GM19455 (cell line): ENCODE data around the gene PRPF6.

Experiments
- ATAC-seq: cut with Tn5 transposase; IDR thresholded peaks from one replicate; pipeline ENCODE4 v1.9.1; 2021; ENCODE audit not compliant: unreplicated experiment

The PRPF6 gene, protein sequence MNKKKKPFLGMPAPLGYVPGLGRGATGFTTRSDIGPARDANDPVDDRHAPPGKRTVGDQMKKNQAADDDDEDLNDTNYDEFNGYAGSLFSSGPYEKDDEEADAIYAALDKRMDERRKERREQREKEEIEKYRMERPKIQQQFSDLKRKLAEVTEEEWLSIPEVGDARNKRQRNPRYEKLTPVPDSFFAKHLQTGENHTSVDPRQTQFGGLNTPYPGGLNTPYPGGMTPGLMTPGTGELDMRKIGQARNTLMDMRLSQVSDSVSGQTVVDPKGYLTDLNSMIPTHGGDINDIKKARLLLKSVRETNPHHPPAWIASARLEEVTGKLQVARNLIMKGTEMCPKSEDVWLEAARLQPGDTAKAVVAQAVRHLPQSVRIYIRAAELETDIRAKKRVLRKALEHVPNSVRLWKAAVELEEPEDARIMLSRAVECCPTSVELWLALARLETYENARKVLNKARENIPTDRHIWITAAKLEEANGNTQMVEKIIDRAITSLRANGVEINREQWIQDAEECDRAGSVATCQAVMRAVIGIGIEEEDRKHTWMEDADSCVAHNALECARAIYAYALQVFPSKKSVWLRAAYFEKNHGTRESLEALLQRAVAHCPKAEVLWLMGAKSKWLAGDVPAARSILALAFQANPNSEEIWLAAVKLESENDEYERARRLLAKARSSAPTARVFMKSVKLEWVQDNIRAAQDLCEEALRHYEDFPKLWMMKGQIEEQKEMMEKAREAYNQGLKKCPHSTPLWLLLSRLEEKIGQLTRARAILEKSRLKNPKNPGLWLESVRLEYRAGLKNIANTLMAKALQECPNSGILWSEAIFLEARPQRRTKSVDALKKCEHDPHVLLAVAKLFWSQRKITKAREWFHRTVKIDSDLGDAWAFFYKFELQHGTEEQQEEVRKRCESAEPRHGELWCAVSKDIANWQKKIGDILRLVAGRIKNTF

DNA sequence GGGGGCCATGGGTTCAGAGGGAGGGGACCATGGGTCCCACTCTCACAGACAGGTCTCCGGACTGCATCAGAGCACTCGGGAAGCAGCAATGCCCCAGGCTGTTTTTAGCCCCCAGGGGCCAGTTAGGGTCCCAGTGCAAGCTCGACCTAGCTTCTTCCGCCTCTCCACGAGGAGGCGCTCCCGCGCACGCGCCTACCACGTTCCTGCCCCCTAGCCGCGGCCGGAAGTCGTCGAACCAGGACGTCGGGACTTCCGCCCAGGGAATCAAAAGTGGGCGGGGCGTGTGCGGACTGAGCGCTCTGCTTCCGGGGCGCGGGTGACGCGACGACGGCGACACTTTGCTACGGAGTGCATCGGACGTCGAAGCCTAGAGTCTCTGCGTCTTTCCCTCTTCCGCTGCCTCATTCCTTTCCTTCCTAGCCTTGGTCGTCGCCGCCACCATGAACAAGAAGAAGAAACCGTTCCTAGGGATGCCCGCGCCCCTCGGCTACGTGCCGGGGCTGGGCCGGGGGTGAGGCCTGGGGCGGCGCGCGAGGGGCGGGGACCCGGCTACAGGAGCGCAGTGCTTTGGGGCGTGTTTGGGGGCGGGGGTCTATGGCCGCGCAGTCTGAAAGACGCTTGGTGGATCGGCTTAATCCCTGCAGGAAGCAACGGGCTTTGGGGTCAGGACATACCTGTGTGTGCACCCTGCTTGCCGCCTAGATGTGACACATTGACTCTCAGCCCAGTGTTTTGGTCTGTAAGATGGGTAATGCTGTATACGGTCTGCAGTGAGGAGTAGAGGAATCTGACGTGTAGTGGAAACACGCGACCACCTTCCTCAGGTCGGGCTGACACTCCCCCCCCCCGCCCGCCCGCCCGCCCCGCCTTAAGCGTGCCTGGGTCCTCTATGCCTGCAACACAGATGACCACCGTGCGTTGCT is at the start of gene PRPF6:
Gene PRPF6, plus strand, starts transcription at position 327 of the 923 bp plus-strand sequence. Its CDS starts 114 bp downstream, at position 441.
- ATAC-seq, result peak; percentile 40

- no peak for ATAC-seq
These were observed 49.2 kb upstream of the PRPF6 start for GRCh38 chr20:63931735-63932134.

GRCh38 chr20:63932606-63933160 is 48.2 kb upstream of the PRPF6 start:
- no peak for ATAC-seq

- ATAC-seq, result no peak
These were observed 47.3 kb upstream of the PRPF6 start for GRCh38 chr20:63933646-63934045.

DNA sequence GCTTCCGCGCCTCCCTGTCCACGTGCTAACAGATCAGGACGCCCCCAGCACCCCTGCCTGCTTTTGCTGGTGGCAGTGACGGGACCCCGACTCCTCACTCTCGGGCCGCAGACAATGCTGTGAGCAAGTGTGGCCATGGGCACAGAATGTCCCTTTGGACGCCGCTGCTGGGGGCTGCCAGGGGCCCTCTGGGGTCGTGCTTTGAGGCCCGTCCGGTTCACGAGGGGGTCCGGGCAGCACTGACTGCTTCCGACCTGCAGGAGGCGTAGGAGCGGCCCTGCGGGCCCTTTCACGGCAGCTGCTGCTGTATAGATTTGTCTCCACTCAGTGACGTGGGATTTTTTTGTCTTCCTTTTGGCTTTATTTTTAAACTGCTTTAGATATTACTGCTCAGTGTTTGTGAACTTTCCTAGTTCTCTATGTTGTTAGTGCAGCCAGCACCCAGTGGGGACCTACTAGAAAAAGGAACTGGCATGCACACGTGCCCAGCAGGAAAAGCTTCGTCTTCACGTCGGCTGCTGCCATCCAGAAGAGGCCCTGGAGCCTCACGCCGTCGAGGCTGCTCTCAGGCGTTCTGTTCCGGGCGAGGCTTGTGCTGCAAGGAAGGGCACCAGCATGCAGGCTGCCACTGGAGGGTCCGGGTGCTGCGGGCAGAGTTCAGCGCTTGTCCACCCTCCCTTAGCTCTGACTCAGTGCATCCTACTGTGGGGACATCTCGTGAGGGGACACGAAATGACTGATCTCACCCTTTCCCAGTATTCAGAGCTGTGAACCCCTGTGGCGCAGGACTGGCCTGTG is 46.5 kb upstream of the PRPF6 start:
- ATAC-seq, result no peak

GRCh38 chr20:63935447-63935846 is 45.5 kb upstream of the PRPF6 start:
- no peak for ATAC-seq

- no peak for ATAC-seq
These were observed 43.3 kb upstream of the PRPF6 start for GRCh38 chr20:63937596-63937995.

DNA sequence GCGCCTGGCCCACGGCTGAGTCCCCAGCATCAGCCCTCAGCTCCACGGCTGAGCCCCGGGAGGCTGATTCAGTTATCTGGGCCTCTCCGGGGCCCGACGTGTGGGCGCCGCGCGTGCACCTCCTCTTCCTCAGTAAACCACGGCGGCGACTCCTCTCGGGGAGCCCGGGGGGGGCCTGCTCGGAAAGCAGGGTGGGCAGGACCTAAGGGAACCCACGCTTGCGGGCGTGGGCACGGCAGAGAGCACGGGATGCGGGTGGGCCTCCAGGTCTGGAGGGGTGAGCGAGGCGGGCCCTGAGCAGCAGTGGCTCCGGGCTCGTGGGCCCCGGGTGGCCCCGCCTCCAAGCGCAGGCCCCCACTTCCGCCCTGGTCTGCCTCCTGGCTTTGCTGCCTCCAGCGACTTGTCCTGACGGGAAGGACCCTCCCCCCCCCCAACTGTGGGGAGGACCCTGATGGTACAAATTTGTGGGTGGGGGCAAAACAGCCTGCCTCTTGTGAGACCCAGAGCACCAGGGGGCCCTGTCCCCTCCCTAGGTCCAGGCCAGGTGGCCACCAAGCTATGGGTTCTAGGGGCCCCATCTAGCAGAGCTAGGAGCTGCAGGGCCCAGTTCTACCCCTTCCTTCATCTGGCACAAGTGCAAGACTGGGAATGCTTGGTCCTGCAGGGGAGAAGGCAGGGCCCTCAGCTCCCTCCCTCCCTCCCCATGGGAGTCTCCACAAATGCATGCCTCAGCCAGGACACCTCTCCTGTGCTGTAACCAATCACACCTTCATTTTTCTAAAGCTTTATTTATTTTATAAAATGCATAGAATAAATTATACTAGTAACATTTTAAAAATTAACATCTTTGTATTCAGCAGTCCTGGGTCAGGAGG is 41.6 kb upstream of the PRPF6 start:
- ATAC-seq, result no peak

DNA sequence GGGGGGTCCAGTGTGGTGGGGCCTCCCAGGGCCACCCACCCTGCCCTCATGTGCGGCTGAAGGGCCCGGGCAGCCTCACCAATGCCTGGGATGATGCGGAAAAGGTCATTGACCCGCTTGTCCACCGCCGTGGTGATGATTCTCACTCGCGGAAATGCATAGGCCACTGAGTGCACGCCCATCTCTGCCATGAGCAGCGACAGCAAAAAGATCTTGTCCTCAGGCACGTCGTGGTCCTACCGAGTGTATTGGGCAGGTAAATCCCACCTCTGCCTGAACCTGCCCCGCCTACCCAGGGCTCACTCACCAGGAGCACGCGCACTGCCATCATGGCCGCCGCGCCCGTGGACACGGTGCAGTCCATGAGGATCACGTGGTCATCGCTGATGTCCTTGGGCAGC is 40.9 kb upstream of the PRPF6 start:
- no peak for ATAC-seq

- no peak for ATAC-seq
These were observed 40.3 kb upstream of the PRPF6 start for GRCh38 chr20:63940472-63941266.

GRCh38 chr20:63941282-63942081 is 39.5 kb upstream of the PRPF6 start:
- ATAC-seq, result no peak

- ATAC-seq, result no peak
These were observed 38.5 kb upstream of the PRPF6 start for GRCh38 chr20:63942250-63942951.

DNA sequence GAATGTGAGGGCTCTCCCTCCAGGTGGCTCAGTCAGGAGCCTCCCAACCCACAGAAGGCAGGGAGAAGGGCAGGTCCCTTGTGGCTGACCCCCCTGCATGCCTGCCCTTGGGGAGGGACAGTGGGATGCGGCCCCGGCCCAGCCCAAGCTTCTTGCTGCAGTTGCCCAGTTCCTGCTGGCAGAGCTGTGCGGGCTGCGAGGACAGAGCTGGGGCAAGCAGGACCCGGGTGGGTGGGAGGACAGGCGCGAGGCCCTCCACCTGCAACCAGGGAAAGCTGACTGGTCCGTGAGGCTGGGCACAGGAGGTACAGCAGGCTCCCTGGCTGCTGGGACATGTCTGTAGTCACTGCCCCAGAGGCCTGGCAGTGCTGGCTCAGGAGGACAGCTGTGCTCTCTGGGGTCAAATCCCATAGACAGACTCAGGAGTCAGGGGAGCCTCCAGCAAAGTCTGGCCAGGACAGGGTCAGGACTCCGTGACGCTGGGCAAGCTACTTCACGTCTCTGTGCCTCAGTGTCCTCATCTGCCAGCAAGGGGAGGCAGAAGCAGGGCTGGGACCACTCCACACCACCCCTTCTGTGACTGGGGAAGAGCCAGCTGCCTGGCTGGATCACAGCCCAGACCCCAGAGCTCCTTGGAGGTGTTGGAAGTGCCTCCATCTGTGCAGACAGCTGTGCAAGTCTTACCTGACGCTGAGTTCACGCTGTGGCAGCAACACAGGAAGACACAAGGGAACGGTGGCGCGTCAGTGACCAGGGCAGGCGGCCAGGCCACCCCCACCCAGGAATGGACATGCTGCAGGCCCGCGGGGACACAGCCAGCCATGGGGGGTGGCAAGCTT is 37.7 kb upstream of the PRPF6 start:
- no peak for ATAC-seq

DNA sequence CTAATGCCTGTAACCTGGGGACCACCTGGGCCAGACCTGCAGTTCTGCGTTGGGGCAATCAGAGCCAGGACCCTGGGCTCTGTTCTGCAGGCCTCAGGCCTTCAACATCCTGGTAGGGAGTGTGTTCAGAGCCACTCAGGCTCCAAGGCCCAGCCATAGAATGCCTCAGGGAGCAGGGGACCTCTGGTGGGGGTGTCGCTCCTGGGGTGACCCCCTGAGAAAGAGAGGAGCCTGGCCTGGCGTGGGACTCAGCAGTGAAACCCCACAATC is 37.2 kb upstream of the PRPF6 start:
- ATAC-seq, result no peak

DNA sequence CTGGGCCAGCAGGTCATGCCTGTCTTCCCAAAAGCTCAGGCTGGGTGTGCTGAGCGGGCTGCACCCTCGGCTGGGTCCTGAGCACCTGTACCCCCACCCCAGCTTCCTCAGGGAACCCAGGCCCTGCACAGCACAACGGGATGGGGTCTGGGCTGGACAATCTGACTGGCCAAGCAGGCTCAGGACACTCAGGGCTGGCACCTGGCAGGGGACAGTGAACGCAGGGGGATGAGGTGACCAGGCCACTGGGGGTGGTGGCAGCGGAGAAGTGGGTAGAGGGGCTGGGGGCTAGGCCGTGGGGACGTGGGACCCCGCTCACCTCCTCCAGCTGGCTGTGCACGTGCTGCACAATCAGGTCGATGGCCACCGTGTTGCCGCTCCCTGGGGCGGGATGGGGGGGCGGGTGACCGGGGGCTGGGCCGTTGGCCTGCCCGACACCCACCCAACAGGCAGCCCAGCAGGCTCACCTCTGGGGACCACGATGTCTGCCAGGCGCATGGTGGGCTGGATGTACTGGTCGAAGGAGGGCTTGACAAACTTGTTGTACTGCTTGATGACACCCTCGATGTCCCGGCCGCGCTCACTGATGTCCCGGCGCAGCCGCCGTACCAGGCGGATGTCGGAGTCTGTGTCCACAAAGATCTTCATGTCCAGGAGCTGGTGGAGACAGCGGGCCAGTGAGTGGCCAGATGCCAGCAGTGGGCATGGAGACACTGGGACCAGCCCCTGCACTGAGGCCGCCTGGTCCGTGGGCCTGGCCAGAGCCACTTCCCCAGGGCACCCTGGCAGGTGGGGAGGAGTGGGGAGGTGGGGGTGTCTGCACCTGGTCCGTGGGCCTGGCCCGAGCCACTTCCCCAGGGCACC is 36.6 kb upstream of the PRPF6 start:
- no peak for ATAC-seq
